AG04450 (cell line): Measurements from ENCODE around the gene RBM43. TPM values are rescaled to one million over a fixed set of nuclear protein-coding genes. Genes with fewer than 3 reads are reported as not detected.

ENCODE experiments used
- CTCF ChIA-PET: fragments of 300-600, 350-600 bp; formaldehyde crosslinking; extraction: SDS; loops from one replicate; lab custom pipeline; 2022; ENCODE audit warnings: antibody characterized with exemption, inconsistent platforms; lab: Charles Lee
- POLR2A ChIA-PET: fragments of 350-600 bp; formaldehyde crosslinking; extraction: SDS; loops from one replicate; lab custom pipeline; 2021; ENCODE audit warnings: antibody characterized with exemption, inconsistent platforms; lab: Yijun Ruan, JAX
- DNase-seq: peaks from one replicate; pipeline ENCODE4 v3.0.0-alpha.2; 2011; ENCODE audit warnings: low read depth, low spot score
- H3K27ac ChIP-seq: one replicate; pipeline ENCODE4 v1.5.1; 2012; ENCODE audit warnings: low read depth, low read length, control low read depth
- H3K27me3 ChIP-seq: one replicate; pipeline ENCODE4 v1.6.0; 2012; ENCODE audit warnings: low read length; ENCODE audit not compliant: control insufficient read depth, insufficient read depth
- H3K4me3 ChIP-seq: 2 replicates; pipeline ENCODE4 v1.5.1; 2011; ENCODE audit warnings: mild to moderate bottlenecking, low read depth, low read length, control low read depth
- H3K9me3 ChIP-seq: 2 replicates; pipeline ENCODE4 v1.5.1; 2012; ENCODE audit warnings: low read length; ENCODE audit not compliant: control insufficient read depth, insufficient read depth
- CTCF ChIP-seq: IDR thresholded peaks from 2 replicates; pipeline ENCODE4 v1.5.1; 2011; ENCODE audit warnings: low read depth, low read length, control low read depth, inconsistent platforms
- polyA plus RNA-seq: library from polyadenylated mRNA; depleted of rRNA; stranded (reverse); fragments of >200 nt; gene quantifications from 2 replicates; pipeline ENCODE4 v1.2.3, GENCODE V29; 2011

RBM43 gene
- polyA plus RNA-seq, 1 experiment = 19.2 TPM

DNA sequence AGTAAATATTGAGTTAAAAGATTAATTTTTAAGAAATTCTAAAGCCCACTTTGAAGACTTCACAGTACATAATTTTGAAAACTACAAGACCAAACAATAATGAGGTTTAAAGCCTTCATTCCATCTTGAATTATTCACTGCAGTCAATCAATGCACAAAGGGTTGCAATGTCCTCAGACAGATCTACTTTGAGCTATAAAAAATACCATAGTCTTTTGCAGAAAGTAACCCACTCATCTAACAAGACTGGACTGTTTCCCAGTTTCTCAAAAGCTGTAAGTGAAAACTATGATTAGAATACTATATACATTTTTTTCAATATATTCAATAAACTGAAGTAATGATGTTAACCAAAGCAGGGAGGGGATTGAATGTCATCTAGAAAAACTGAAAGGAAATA lies 10.2 kb upstream of the RBM43 start:
- H3K27me3 ChIP-seq = no peaks in the 10 kb centered on the region
- no peak for TF ChIP-seq CTCF
- CTCF ChIA-PET = no interaction called here

DNA sequence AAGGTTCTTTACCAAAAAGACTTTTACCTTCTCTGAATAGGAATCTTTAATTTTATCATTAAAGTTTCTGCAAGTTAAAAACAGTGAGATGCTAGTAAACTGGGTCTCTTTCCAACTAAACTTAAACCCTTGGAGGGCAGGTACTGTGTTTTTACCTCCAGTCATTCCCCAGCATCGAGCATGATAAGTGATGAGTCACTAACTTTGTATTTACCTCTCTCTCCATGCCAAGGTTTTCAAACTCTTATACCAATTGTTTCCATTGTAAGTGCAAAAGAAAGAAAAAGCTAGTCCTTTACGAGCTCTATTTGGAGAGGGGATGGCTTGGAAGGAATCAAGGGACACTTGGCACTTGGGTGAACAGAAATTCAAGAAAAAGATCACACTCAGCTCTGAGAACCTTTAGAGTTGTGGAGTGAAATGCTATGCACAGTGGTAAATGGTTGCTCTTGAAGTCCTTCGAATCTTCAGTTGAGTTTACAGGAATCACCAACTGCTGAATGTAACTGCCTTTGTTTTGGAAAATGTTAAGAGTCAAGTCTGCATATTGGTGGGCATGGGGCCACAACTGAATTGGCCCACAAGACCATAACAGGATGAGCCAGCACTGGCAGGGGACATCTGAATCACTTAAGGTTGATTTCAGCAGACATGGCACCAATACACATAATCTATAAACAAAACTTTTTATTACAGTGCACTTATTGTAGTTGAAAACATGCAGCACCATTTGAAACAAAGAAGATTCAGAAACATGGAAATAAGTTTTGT lies 8.3 kb upstream of the RBM43 start:
- DNase-seq = no peak
- H3K9me3 ChIP-seq = no peaks in the 10 kb centered on the region
- H3K4me3 ChIP-seq = no peak overlapping the region
- CTCF ChIA-PET = interaction anchor here (1.8 kb wide), 1 partner anchor 140 kb away, joined by 8 read pairs; no protein-coding TSS in a partner anchor
- H3K27me3 ChIP-seq = no peaks in the 10 kb centered on the region
- no peak for TF ChIP-seq CTCF
- POLR2A ChIA-PET = no interaction called here
- no peak overlapping the region for H3K27ac ChIP-seq

More for the DNA sequence above, 10.2 kb upstream of the RBM43 start:
- POLR2A ChIA-PET = no interaction called here
- no peak for DNase-seq
- Histone ChIP-seq H3K27ac (no peak overlapping the region), H3K9me3 (no peaks in the 10 kb centered on the region), H3K4me3 (no peak overlapping the region)

GRCh38 chr2:151268085-151268484 lies 6.4 kb upstream of the RBM43 start:
- Histone ChIP-seq H3K27me3 (no peaks in the 10 kb centered on the region), H3K9me3 (no peaks in the 10 kb centered on the region), H3K4me3 (no peak overlapping the region), H3K27ac (no peak overlapping the region)
- TF ChIP-seq CTCF = no peak
- DNase-seq = no peak
- ChIA-PET POLR2A (no interaction called here), CTCF (no interaction called here)

DNA sequence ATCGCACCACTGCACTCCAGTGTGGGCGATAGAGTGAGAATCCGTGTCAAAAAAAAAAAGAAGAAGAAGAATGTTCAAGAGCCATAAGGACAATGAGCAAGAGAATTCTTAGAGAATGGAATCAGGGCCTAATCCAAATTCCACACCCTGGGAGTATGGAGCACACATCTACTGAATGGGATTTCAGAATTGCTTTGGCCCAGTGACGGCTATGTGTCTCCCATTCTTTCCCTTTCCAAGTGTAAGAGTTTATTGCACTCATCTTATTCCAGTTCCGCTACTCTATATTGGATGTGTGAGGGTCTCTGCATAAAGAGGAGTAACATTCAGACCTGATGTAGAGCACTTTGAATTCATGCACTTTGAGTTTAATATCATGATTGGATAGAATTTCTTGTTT lies 5.9 kb upstream of the RBM43 start:
- Histone ChIP-seq H3K4me3 (no peak overlapping the region), H3K27me3 (no peaks in the 10 kb centered on the region), H3K27ac (no peak overlapping the region), H3K9me3 (no peaks in the 10 kb centered on the region)
- no peak for DNase-seq
- TF ChIP-seq CTCF = no peak
- POLR2A ChIA-PET = no interaction called here
- CTCF ChIA-PET = interaction anchor here (0.6 kb wide), 1 partner anchor 23 kb away, joined by 9 read pairs; no protein-coding TSS in a partner anchor

GRCh38 chr2:151265991-151266390 lies 4.3 kb upstream of the RBM43 start:
- Histone ChIP-seq H3K9me3 (no peaks in the 10 kb centered on the region), H3K27ac (no peak overlapping the region), H3K27me3 (no peaks in the 10 kb centered on the region), H3K4me3 (no peak overlapping the region)
- ChIA-PET POLR2A (no interaction called here), CTCF (no interaction called here)
- DNase-seq = no peak
- TF ChIP-seq CTCF = no peak
